HG03439 (cell line): ENCODE data around the gene C6orf89.
"Not testable (repeated sequence)": the region's sequence is repeated elsewhere in the genome, so short reads cannot be mapped to it uniquely, and the experiment has no call there.

ENCODE experiments used
- ATAC-seq: cut with Tn5 transposase; IDR thresholded peaks from one replicate; pipeline ENCODE4 v1.9.1; 2021; ENCODE audit warnings: mild to moderate bottlenecking, moderate library complexity; ENCODE audit not compliant: unreplicated experiment

Gene C6orf89

DNA sequence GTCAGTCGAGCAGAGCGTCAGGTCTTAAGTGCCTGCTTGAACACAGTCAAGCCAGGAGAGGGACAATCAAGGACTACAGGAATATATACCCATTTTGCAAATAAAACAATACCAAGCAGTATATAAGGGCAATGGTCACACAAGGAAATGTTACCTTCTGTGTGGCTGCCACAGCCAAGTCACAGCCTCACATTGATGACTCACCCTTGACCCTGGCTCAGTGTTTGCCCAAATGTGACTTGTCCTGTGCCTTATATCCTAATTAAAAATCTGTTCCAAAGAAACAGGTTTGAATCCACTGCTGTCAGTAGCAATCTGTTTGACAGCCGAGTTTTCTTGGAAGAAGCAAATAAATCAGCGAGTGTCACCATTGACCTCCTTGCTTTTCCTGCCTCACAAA is 34.3 kb downstream of the C6orf89 start:
- no peak for ATAC-seq

DNA sequence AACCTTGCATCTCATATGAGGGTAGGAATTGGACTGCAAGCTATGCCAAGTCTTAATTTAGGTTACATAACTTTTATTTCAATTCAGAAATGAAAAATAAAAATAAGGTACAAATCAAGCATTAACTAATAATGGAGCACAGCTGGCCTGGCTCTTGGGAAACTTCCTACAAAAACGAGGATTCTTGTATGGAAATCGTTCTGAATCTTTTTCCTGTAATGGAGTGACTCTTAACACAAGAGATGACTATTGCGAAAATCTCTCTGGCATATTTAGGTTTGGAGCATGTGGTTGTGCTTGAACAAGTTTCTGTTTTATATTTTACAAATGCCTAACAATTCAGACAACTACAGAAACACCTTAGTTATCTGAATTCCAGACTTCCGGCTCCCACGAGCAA is 34.8 kb downstream of the C6orf89 start:
- ATAC-seq, result no peak

DNA sequence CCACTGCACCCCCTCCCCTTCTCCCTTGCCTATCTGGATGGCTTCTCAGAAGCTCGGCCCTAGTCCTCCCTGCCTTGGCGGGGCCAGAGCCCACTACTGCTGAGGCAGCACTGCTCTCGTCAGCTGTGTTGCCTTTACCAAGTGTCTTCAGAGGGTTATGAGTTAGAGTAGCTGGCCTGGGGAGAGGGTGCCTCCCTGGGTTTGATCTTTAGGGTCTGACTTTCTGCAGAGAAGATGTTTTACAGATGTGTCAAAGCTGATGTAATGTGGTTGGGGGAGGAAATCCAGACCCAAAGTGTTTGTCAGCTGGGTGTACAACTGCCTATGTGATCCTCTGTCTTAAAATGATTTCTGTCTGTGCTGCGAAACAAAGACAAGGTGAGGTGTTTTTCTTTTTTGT is 38.4 kb downstream of the C6orf89 start:
- no peak for ATAC-seq

DNA sequence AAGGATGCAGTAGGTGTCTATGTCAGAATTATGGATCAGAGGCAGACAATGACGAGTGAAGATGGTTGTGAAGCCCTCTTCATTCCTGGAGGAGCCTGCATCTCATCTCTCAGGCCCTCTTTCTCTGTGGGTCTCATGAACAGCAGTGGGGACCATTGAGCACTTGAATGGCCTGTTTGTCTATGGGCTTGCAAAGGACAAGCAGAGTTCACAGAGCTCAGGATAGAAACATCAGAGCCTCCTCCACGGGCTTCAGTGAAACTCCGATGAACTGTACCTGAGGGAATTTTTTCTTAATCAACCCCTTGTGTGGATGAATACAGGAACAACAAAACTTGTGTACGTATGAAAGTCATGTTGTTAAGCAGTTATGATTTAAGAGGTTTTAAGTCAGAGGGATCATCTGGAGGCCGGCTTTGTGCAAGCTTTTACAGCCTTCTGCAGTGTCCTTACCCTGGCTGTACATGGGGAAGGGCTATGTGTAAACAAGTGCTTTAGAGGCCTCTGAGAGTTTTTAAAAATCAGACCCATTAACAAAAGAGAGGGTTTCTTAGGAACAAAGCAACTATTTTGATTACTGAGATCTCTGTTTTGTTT is 39.1 kb downstream of the C6orf89 start:
- no peak for ATAC-seq

GRCh38 chr6:36925809-36926208 is 40.1 kb downstream of the C6orf89 start:
- no peak for ATAC-seq

- no peak for ATAC-seq
Measured at GRCh38 chr6:36926708-36927513, 41.2 kb downstream of the C6orf89 start.

DNA sequence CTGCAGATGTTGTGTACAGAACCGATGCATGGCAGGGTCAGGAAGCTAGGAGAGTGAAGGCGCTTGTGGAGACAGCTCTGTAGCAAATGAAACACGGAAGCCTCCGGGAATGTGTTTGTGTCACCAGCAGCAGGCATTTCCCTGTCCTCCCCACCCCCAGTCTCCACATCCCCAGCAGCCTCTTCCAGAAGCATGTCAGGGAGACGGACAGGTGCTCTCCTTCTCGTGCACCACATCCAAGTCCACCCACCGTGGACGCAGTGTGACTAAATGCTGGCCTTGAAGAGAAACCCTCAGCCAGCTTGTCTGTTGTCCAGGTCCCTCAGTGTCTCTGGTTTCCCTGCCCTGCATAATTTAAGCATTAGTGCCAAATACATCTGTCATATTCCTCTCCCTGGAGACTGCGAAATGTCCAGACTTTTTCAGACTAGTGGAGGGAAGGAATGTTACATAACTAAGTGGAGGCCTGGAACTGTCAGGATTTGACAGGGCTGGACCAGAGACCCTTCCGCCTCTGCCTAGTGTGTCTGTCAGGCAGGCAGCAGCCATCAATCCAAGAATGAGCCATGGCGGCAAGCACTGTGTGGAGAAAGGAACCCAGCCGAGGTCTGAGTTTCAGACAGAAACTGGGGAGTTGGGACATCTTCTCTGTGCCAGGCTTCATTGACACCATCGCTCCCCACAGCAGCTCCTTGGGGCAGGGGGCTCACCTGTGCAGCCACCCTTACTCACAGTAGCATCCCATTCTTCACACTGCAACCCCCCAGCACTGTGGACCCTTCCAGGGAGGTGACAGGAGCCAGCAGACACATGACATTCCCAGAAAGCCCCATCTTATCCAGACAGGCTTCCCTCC is 42.2 kb downstream of the C6orf89 start:
- ATAC-seq, result no peak

DNA sequence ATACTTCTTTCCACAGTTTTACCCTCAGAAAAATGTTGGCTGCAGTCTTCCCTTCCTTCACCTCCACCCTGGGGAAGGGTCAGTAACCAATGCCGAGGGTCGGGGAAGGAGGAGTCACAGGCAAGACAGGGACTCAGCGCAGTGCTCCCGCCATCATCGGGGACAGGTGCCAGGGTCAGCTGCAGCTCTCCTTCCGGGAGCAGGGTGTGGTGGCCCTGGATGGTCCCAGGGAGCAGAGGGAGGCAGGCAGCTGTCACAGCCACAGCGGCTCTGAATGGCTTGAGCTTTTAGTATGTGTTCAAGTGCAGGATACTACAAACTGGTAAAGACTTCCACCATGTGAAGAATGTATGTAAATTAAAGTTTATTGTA is 42.8 kb downstream of the C6orf89 start:
- ATAC-seq, result no peak

DNA sequence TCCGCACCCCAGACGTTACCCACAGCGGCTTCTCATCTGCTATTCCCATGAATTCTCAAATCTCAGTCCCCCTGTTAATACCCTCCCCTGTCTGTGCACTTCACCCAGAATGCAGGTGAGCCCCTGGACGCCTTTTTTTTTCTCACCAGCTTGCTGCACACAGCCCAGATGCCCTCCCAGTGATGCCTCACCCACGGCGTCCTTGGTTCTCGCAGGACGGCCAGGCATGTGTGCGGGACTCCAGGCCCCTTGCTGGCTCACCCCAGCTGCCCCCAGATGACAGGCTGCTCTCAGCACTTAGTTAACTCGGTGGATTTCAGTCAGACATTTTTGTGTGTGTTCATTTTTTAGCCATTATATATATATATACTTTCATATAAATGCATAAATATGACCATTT is 43.4 kb downstream of the C6orf89 start:
- no peak for ATAC-seq

DNA sequence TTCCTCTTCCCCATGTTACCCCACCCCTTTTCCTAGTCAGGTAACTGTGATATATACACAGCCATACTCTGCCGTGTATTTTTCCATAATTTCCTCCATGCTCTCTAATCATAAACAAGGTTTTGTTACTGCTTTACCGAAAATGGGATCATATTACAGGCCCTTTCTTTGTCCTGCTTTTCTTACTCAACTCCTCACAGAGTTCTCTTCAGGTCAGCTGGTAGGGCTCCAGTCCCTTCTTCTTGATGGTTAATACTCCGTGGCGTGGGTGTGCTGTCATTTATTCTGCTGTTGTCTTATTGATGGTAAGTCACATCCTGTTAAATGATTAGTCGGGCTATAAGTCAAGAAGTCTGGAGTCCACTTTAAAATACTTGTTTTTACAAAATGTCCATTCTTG is 43.9 kb downstream of the C6orf89 start:
- ATAC-seq, result no peak

- no peak for ATAC-seq
Measured at GRCh38 chr6:36930483-36930882, 44.7 kb downstream of the C6orf89 start.

- no peak for ATAC-seq
Measured at GRCh38 chr6:36933102-36933501, 47.4 kb downstream of the C6orf89 start.

GRCh38 chr6:36933519-36933918 is 47.8 kb downstream of the C6orf89 start:
- no peak for ATAC-seq

DNA sequence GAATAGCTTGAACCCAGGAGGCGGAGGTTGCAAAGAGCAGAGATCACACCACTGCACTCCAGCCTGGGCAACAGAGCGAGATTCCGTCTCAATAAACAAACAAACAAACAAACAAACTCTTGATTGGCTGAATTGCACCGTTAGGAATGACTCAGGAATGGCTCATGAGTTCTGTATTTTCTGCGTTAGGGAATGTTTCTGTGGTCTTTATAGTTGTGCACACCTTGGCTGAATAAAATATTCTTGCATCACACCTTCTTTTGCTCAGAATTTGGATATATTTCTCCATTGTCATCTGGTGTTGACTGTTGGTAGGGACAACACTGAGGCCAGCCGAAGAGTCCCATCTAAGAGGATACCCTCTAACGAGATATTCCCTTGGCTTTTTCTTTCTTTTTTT is 49.1 kb downstream of the C6orf89 start:
- ATAC-seq, result no peak

GRCh38 chr6:36936824-36937223 is 51.1 kb downstream of the C6orf89 start:
- no peak for ATAC-seq

- no peak for ATAC-seq
Measured at GRCh38 chr6:36937896-36938295, 52.1 kb downstream of the C6orf89 start.

- no peak for ATAC-seq
Measured at GRCh38 chr6:36938536-36938935, 52.8 kb downstream of the C6orf89 start.

GRCh38 chr6:36939005-36939404 is 53.3 kb downstream of the C6orf89 start:
- not testable (repeated sequence) for ATAC-seq

DNA sequence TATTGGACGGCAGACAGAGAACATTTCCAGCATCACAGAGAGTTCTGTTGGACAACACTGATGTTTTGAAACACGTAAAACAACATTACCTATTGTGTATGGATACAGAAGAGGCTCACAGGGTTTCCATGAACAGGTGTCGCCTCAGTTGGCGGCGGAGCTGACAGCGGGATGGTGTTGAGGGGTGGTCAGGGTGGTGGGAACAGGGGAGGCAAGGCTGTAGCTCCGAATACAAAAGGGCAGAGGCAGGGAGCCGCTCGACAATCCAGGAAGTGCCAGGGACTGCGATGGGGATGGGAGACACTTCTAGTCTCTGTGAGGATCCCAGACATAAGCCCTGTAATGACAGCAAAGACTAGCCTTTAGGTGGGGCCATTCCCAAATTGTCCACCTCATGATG is 54.3 kb downstream of the C6orf89 start:
- no peak for ATAC-seq

- ATAC-seq, result not testable (repeated sequence)
Measured at GRCh38 chr6:36941561-36941960, 55.8 kb downstream of the C6orf89 start.

DNA sequence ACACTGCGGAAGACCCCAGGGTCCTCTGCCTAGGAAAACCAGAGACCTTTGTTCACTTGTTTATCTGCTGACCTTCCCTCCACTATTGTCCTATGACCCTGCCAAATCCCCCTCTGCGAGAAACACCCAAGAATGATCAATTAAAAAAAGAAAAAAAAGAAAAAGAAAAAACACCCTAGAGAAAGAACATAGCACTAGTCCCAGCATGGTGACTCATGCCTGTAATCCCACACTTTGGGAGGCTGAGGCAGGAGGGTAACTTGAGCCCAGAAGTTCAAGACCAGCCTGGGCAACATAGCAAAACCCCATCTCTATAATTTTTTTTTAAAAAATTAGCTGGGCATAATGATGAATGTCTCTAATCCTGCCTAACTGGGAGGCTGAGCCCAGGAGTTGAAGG is 56.6 kb downstream of the C6orf89 start:
- ATAC-seq, result not testable (repeated sequence)

DNA sequence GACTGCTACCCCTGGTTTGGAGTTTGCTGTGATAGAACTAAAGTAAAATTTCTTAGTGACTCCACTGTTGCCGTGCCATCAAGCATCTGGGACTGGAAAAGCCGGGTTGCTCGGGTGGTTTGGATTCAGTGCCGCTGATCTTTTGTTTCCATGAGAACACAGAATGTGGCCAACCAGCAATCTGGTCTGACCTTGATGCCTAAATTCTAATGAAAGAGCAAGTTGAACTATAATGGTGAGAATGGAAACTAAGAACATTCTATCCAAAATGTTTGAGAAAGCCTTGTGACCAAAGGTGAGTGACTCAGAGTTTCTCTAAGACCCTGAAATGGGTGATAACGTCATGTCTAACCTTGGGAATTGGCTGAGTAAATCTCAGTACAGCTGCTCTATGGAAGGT is 58.9 kb downstream of the C6orf89 start:
- ATAC-seq, result no peak
